ENCODE measurements around the gene ABCD1. TPM values are rescaled to one million over a fixed set of nuclear protein-coding genes. Genes with fewer than 3 reads are reported as not detected.
A peak's percentile ranks its signal among the peaks of the same experiment; 100 is the strongest.

The ABCD1 gene
- total and polyA plus RNA-seq, 9 of the 15 experiments (the other 6 are each of a cell fraction or from before 2014, with no cell fraction given): 0.07 to 6.9 (median 2.2) TPM

DNA sequence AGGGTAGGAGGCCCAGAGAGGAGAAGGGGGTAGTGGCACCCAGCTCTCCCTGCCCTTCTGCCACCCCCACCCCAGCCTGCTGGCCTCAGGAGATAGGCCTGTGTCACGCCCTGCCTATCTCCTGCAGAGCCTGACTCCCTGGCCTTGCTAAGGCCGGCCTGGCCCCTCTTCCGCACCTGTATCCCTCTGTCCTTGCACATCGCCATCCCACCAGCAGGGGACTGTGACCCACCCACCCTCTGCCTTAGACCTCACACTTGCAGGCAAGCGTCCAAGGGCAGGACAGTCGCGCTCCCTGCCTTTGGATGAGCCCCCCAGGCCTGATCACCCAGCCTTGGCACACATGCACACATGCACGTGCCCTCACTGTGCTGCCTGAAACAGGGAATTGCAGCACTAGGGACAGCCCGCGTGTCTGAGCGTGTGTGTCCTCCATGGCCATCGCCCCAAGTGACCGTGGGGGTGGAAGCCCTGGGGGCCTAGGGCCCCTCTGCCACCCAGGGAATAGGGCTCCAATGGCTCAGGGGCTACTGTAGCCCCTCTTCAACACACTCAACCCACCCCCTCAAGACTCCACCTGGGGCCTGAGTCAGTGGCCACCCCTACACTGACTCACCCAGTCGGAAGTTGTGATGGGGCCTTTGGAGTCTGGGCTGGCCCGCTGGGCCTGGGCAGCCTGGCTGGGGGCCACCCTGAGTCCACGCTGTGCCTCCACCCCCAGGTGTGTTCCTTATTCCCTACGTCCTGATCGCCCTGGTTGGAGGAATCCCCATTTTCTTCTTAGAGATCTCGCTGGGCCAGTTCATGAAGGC, 34.8 kb upstream of the ABCD1 start (continued):
- TF ChIP-seq, protein P1, sequence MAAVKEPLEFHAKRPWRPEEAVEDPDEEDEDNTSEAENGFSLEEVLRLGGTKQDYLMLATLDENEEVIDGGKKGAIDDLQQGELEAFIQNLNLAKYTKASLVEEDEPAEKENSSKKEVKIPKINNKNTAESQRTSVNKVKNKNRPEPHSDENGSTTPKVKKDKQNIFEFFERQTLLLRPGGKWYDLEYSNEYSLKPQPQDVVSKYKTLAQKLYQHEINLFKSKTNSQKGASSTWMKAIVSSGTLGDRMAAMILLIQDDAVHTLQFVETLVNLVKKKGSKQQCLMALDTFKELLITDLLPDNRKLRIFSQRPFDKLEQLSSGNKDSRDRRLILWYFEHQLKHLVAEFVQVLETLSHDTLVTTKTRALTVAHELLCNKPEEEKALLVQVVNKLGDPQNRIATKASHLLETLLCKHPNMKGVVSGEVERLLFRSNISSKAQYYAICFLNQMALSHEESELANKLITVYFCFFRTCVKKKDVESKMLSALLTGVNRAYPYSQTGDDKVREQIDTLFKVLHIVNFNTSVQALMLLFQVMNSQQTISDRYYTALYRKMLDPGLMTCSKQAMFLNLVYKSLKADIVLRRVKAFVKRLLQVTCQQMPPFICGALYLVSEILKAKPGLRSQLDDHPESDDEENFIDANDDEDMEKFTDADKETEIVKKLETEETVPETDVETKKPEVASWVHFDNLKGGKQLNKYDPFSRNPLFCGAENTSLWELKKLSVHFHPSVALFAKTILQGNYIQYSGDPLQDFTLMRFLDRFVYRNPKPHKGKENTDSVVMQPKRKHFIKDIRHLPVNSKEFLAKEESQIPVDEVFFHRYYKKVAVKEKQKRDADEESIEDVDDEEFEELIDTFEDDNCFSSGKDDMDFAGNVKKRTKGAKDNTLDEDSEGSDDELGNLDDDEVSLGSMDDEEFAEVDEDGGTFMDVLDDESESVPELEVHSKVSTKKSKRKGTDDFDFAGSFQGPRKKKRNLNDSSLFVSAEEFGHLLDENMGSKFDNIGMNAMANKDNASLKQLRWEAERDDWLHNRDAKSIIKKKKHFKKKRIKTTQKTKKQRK (IDR thresholded peaks at IDR 0.05; ENCODE audit: borderline replicate concordance, low read depth, low read length): no peak
- TF ChIP-seq SETDB1 (IDR thresholded peaks at IDR 0.05; ENCODE audit: low read length) (no peak), NUFIP1 (IDR thresholded peaks at IDR 0.05; ENCODE audit: partially characterized antibody) (no peak), POLR2AphosphoS5 (IDR thresholded peaks at IDR 0.05; ENCODE audit: control insufficient read depth, insufficient read depth, low read depth, low read length) (peak; percentile 15; the same call in 1 of the 2 replicates), NCOA2 (IDR thresholded peaks at IDR 0.05; ENCODE audit: partially characterized antibody in 2 of 2) (no peak), PHTF2 (CRISPR knock-in tag; IDR thresholded peaks at IDR 0.05) (no peak), ZNF184 (CRISPR knock-in tag; IDR thresholded peaks at IDR 0.05) (no peak)
- TF ChIP-seq, protein P2, sequence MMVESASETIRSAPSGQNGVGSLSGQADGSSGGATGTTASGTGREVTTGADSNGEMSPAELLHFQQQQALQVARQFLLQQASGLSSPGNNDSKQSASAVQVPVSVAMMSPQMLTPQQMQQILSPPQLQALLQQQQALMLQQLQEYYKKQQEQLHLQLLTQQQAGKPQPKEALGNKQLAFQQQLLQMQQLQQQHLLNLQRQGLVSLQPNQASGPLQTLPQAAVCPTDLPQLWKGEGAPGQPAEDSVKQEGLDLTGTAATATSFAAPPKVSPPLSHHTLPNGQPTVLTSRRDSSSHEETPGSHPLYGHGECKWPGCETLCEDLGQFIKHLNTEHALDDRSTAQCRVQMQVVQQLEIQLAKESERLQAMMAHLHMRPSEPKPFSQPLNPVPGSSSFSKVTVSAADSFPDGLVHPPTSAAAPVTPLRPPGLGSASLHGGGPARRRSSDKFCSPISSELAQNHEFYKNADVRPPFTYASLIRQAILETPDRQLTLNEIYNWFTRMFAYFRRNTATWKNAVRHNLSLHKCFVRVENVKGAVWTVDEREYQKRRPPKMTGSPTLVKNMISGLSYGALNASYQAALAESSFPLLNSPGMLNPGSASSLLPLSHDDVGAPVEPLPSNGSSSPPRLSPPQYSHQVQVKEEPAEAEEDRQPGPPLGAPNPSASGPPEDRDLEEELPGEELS (CRISPR knock-in tag; IDR thresholded peaks at IDR 0.05; ENCODE audit: borderline replicate concordance): no peak
- TF ChIP-seq, protein P3, sequence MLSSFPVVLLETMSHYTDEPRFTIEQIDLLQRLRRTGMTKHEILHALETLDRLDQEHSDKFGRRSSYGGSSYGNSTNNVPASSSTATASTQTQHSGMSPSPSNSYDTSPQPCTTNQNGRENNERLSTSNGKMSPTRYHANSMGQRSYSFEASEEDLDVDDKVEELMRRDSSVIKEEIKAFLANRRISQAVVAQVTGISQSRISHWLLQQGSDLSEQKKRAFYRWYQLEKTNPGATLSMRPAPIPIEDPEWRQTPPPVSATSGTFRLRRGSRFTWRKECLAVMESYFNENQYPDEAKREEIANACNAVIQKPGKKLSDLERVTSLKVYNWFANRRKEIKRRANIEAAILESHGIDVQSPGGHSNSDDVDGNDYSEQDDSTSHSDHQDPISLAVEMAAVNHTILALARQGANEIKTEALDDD (IDR thresholded peaks at IDR 0.05): no peak
